NOMO-1 treated with dmso at 0.1 percent for 144 hours (cell line): Measurements from ENCODE around the gene KIF26B.
"Not testable (repeated sequence)": the region's sequence is repeated elsewhere in the genome, so short reads cannot be mapped to it uniquely, and the experiment has no call there.

Experiments used
- DNase-seq: peaks from one replicate; lab custom pipeline; 2025; ENCODE audit not compliant: unreplicated experiment; lab: John Stamatoyannopoulos, UW

The KIF26B gene

GRCh38 chr1:245378311-245378722, 223.5 kb downstream of the KIF26B start:
- DNase-seq = no peak

GRCh38 chr1:245378745-245379144, 224.0 kb downstream of the KIF26B start:
- DNase-seq = no peak

- no peak for DNase-seq
Measured at GRCh38 chr1:245380790-245381535, 226.2 kb downstream of the KIF26B start.

- DNase-seq = no peak
Measured at GRCh38 chr1:245382981-245383380, 228.2 kb downstream of the KIF26B start.

GRCh38 chr1:245383396-245384330, 228.9 kb downstream of the KIF26B start:
- DNase-seq = no peak

GRCh38 chr1:245386297-245386971, 231.6 kb downstream of the KIF26B start:
- DNase-seq = no peak

GRCh38 chr1:245388687-245389086, 233.9 kb downstream of the KIF26B start:
- DNase-seq = no peak

GRCh38 chr1:245389873-245390272, 235.1 kb downstream of the KIF26B start:
- DNase-seq = no peak

GRCh38 chr1:245390975-245391374, 236.2 kb downstream of the KIF26B start:
- DNase-seq = no peak

- DNase-seq = no peak
Measured at GRCh38 chr1:245393694-245394093, 238.9 kb downstream of the KIF26B start.

- no peak for DNase-seq
Measured at GRCh38 chr1:245395680-245396079, 240.9 kb downstream of the KIF26B start.

GRCh38 chr1:245396615-245397014, 241.8 kb downstream of the KIF26B start:
- DNase-seq = no peak

- no peak for DNase-seq
Measured at GRCh38 chr1:245397771-245398170, 243.0 kb downstream of the KIF26B start.

- no peak for DNase-seq
Measured at GRCh38 chr1:245398180-245398579, 243.4 kb downstream of the KIF26B start.

- DNase-seq = no peak
Measured at GRCh38 chr1:245401881-245402587, 247.2 kb downstream of the KIF26B start.

- DNase-seq = not testable (repeated sequence)
Measured at GRCh38 chr1:245402998-245403397, 248.2 kb downstream of the KIF26B start.

- no peak for DNase-seq
Measured at GRCh38 chr1:245404527-245404926, 249.7 kb downstream of the KIF26B start.

- DNase-seq = no peak
Measured at GRCh38 chr1:245404952-245405351, 250.2 kb downstream of the KIF26B start.

- DNase-seq = no peak
Measured at GRCh38 chr1:245406426-245406825, 251.6 kb downstream of the KIF26B start.

- no peak for DNase-seq
Measured at GRCh38 chr1:245407983-245408382, 253.2 kb downstream of the KIF26B start.
